Lower leg skin (tissue), 3 donors: Measurements from ENCODE around the gene TPO.

Experiments used
- POLR2A ChIP-seq, 2 donors: fragments of 450-650 bp; IDR thresholded peaks; one replicate each; pipeline ENCODE4 v1.6.1; 2016 to 2017; ENCODE audit warnings: antibody characterized with exemption in 2 of 2, mild to moderate bottlenecking in 1 of 2, moderate library complexity in 1 of 2
- TF ChIP-seq, protein P1 (sequence below), 3 donors: fragments of 450-650 bp; IDR thresholded peaks; one replicate each; pipeline ENCODE4 v1.5.1; 2016; ENCODE audit warnings: antibody characterized with exemption in 3 of 3, mild to moderate bottlenecking in 3 of 3, moderate library complexity in 2 of 3

DNA sequence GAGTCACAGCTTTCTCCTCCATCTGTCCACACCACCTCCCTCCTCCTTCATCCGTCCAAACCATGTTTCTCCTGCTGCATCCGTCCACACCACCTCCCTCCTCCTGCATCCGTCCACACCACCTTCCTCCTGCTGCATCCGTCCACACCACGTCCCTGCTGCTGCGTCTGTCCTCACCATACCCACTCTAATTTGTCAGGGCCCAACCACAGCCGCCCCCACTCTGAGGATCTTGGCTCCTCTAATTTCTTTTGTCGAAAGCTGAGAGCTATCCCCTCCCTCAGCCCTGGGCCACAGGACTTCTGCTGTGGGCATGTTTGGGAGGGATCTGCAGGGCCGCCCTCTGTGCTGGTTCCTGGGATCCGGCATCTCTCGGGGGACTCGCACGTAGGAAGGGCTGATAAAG lies 67.4 kb downstream of the TPO start:
- TF ChIP-seq, protein P1, sequence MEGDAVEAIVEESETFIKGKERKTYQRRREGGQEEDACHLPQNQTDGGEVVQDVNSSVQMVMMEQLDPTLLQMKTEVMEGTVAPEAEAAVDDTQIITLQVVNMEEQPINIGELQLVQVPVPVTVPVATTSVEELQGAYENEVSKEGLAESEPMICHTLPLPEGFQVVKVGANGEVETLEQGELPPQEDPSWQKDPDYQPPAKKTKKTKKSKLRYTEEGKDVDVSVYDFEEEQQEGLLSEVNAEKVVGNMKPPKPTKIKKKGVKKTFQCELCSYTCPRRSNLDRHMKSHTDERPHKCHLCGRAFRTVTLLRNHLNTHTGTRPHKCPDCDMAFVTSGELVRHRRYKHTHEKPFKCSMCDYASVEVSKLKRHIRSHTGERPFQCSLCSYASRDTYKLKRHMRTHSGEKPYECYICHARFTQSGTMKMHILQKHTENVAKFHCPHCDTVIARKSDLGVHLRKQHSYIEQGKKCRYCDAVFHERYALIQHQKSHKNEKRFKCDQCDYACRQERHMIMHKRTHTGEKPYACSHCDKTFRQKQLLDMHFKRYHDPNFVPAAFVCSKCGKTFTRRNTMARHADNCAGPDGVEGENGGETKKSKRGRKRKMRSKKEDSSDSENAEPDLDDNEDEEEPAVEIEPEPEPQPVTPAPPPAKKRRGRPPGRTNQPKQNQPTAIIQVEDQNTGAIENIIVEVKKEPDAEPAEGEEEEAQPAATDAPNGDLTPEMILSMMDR (IDR thresholded peaks at IDR 0.05), result no peak
- TF ChIP-seq POLR2A (IDR thresholded peaks at IDR 0.05), result no peak
